ENCODE results near the gene PHLDA3. TPM values are rescaled to one million over a fixed set of nuclear protein-coding genes. Genes with fewer than 3 reads are reported as not detected.

The PHLDA3 gene
- total RNA-seq, 1 donor from 2014 or later, result 21.1 TPM

- Histone ChIP-seq H3K36me3 (peaks cover 8% of the 10 kb centered on the region), H3K4me1 (peaks cover 48% of the 10 kb centered on the region), H3K27ac (replicated peaks) (peak overlapping the region; percentile 97), H3K4me3 (no peak overlapping the region), H3K27me3 (ENCODE audit: low read depth) (no peaks in the 10 kb centered on the region), H3K9me3 (replicated peaks) (no peaks in the 10 kb centered on the region)
- no peak for DNase-seq
- TF ChIP-seq CTCF (IDR thresholded peaks at IDR 0.05; ENCODE audit: borderline replicate concordance), result no peak
- intact Hi-C loops (cut with micrococcal nuclease), result no loop called here
Measured at GRCh38 chr1:201470581-201470980, 1.6 kb upstream of the PHLDA3 start.

- H3K36me3 ChIP-seq, result peaks cover 17% of the 10 kb centered on the region
- intact Hi-C loops (cut with micrococcal nuclease), result no loop called here
- no peak for TF ChIP-seq CTCF (IDR thresholded peaks at IDR 0.05; ENCODE audit: borderline replicate concordance)
- no peaks in the 10 kb centered on the region for H3K27me3 ChIP-seq (ENCODE audit: low read depth)
- no peak for DNase-seq
- no peaks in the 10 kb centered on the region for H3K9me3 ChIP-seq (replicated peaks)
- peak overlapping the region; percentile 85 for H3K4me3 ChIP-seq
- peaks cover 54% of the 10 kb centered on the region for H3K4me1 ChIP-seq
- H3K27ac ChIP-seq (replicated peaks), result peak overlapping the region; percentile 97
Measured at GRCh38 chr1:201469645-201470074, 672 bp upstream of the PHLDA3 start.

GRCh38 chr1:201468501-201468843 lies 516 bp downstream of the PHLDA3 start:
- Histone ChIP-seq H3K4me1 (peaks cover 54% of the 10 kb centered on the region), H3K4me3 (peak overlapping the region; percentile 85), H3K27me3 (ENCODE audit: low read depth) (no peaks in the 10 kb centered on the region), H3K27ac (replicated peaks) (peak overlapping the region; percentile 97), H3K36me3 (peaks cover 24% of the 10 kb centered on the region), H3K9me3 (replicated peaks) (no peaks in the 10 kb centered on the region)
- TF ChIP-seq CTCF (IDR thresholded peaks at IDR 0.05; ENCODE audit: borderline replicate concordance), result no peak
- intact Hi-C loops (cut with micrococcal nuclease), result no loop called here
- peak; percentile 36 for DNase-seq

GRCh38 chr1:201466492-201466891 lies 2.5 kb downstream of the PHLDA3 start:
- no peak for TF ChIP-seq CTCF (IDR thresholded peaks at IDR 0.05; ENCODE audit: borderline replicate concordance)

GRCh38 chr1:201465698-201466290 lies 3.2 kb downstream of the PHLDA3 start:
- DNase-seq, result no peak
- Histone ChIP-seq H3K4me1 (peaks cover 70% of the 10 kb centered on the region), H3K9me3 (replicated peaks) (no peaks in the 10 kb centered on the region), H3K27ac (replicated peaks) (peak overlapping the region; percentile 97), H3K36me3 (peaks cover 24% of the 10 kb centered on the region), H3K27me3 (ENCODE audit: low read depth) (no peaks in the 10 kb centered on the region), H3K4me3 (peak overlapping the region; percentile 85)
- no peak for TF ChIP-seq CTCF (IDR thresholded peaks at IDR 0.05; ENCODE audit: borderline replicate concordance)
- intact Hi-C loops (cut with micrococcal nuclease), result no loop called here

More at GRCh38 chr1:201466492-201466891, 2.5 kb downstream of the PHLDA3 start:
- intact Hi-C loops (cut with micrococcal nuclease), result no loop called here
- no peak for DNase-seq
- no peaks in the 10 kb centered on the region for H3K9me3 ChIP-seq (replicated peaks)
- H3K4me1 ChIP-seq, result peaks cover 63% of the 10 kb centered on the region
- H3K36me3 ChIP-seq, result peaks cover 24% of the 10 kb centered on the region
- peak overlapping the region; percentile 85 for H3K4me3 ChIP-seq
- peak overlapping the region; percentile 97 for H3K27ac ChIP-seq (replicated peaks)
- no peaks in the 10 kb centered on the region for H3K27me3 ChIP-seq (ENCODE audit: low read depth)
